Ishikawa (cell line): ENCODE results near the gene SP1.

Source experiments
- CEBPB ChIP-seq: IDR thresholded peaks from 2 replicates; pipeline ENCODE4 v1.6.1; 2012
- MAX ChIP-seq: IDR thresholded peaks from 2 replicates; pipeline ENCODE4 v1.6.1; 2012

- TF ChIP-seq MAX, result no peak
- TF ChIP-seq CEBPB, result no peak
Measured at GRCh38 chr12:53414756-53415417, 34.9 kb downstream of the SP1 start.
